Chondrocyte (in vitro differentiated cells): ENCODE measurements around the gene NOP10. TPM values are rescaled to one million over a fixed set of nuclear protein-coding genes. Genes with fewer than 3 reads are reported as not detected.

Source experiments
- DNase-seq: peaks from one replicate; pipeline ENCODE4 v3.0.0; 2021; ENCODE audit warnings: mixed read lengths, low spot score
- H3K27ac Mint-ChIP-seq: one replicate; pipeline ENCODE4 v1.8.0; 2021; ENCODE audit warnings: mild to moderate bottlenecking, moderate library complexity, mixed read lengths; ENCODE audit not compliant: unreplicated experiment
- H3K27me3 Mint-ChIP-seq: 2 replicates; pipeline ENCODE4 v1.8.0; 2021; ENCODE audit warnings: low read depth, mixed read lengths
- H3K36me3 Mint-ChIP-seq: 2 replicates; pipeline ENCODE4 v1.8.0; 2021; ENCODE audit warnings: low read depth, mixed read lengths
- H3K4me1 Mint-ChIP-seq: 2 replicates; pipeline ENCODE4 v1.8.0; 2021; ENCODE audit warnings: low read depth, mild to moderate bottlenecking, mixed read lengths
- H3K4me3 Mint-ChIP-seq: one replicate; pipeline ENCODE4 v1.8.0; 2021; ENCODE audit warnings: mild to moderate bottlenecking, moderate library complexity, mixed read lengths; ENCODE audit not compliant: unreplicated experiment
- H3K9me3 Mint-ChIP-seq: 2 replicates; pipeline ENCODE4 v1.8.0; 2021; ENCODE audit warnings: low read depth, mixed read lengths
- CTCF ChIP-seq: fragments of 200-600 bp; sonication (generic); IDR thresholded peaks from 2 replicates; pipeline ENCODE4 v1.5.0; 2021; ENCODE audit warnings: antibody characterized with exemption, mild to moderate bottlenecking, moderate library complexity
- total RNA-seq: library from RNA; stranded (reverse); gene quantifications from 3 replicates; pipeline ENCODE4 v1.2.1, GENCODE V29; 2021

NOP10 gene
- total RNA-seq, 1 donor from 2014 or later: 152 TPM

GRCh38 chr15:34314491-34315490 is 28.1 kb downstream of the NOP10 start:
- Mint-ChIP-seq H3K27ac (no peak overlapping the region), H3K36me3 (peaks cover 3% of the 10 kb centered on the region), H3K4me3 (no peak overlapping the region), H3K4me1 (peaks cover 21% of the 10 kb centered on the region), H3K9me3 (no peaks in the 10 kb centered on the region), H3K27me3 (no peaks in the 10 kb centered on the region)
- TF ChIP-seq CTCF: no peak
- no peak for DNase-seq

DNA sequence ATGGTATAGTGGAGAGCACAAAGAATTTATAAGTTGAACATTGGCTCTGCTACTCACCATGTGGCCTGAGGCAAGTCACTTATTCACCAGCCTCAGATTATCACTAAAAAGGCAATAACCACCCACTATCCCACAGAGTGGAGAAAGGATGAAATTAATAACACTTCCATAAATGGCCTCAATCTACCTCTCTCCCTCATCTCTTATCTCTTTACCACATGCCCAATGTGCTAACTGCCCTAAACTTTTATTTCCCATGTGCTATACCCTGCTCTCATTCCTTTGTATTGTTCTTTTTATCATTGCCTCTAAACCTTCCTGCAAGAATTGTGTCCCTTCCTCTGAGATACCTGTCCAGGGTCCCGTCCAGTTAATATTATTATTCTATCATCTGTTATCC is 31.4 kb downstream of the NOP10 start:
- Mint-ChIP-seq H3K4me3 (no peak overlapping the region), H3K27me3 (no peaks in the 10 kb centered on the region), H3K9me3 (no peaks in the 10 kb centered on the region), H3K4me1 (peaks cover 8% of the 10 kb centered on the region), H3K27ac (no peak overlapping the region), H3K36me3 (peaks cover 4% of the 10 kb centered on the region)
- no peak for TF ChIP-seq CTCF
- DNase-seq: no peak

GRCh38 chr15:34304613-34305012 is 38.3 kb downstream of the NOP10 start:
- Mint-ChIP-seq H3K9me3 (peaks cover 7% of the 10 kb centered on the region), H3K36me3 (peaks cover 2% of the 10 kb centered on the region), H3K4me1 (peaks cover 26% of the 10 kb centered on the region), H3K4me3 (no peak overlapping the region), H3K27ac (peak overlapping the region; percentile 79), H3K27me3 (no peaks in the 10 kb centered on the region)
- TF ChIP-seq CTCF: no peak
- DNase-seq: no peak

DNA sequence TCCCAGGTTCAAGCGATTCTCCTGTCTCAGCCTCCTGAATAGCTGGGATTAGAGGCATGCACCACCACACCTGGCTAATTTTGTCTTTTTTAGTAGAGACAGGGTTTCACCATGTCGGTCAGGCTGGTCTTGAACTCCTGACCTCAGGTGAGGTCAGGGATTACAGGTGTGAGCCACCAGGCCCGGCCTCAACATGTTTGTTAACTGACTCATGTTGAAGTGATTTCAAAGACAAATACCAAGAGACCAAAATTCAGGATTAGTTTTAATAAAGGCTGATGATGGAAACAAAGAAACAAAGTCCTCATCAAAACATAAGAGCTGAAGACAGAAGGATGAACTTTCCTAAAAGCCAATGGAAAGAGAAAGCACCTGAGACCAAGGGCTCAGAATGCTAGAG is 41.9 kb downstream of the NOP10 start:
- Mint-ChIP-seq H3K9me3 (peaks cover 7% of the 10 kb centered on the region), H3K4me1 (peaks cover 43% of the 10 kb centered on the region), H3K4me3 (no peak overlapping the region), H3K27ac (no peak overlapping the region), H3K36me3 (no peaks in the 10 kb centered on the region), H3K27me3 (no peaks in the 10 kb centered on the region)
- DNase-seq: no peak
- no peak for TF ChIP-seq CTCF

DNA sequence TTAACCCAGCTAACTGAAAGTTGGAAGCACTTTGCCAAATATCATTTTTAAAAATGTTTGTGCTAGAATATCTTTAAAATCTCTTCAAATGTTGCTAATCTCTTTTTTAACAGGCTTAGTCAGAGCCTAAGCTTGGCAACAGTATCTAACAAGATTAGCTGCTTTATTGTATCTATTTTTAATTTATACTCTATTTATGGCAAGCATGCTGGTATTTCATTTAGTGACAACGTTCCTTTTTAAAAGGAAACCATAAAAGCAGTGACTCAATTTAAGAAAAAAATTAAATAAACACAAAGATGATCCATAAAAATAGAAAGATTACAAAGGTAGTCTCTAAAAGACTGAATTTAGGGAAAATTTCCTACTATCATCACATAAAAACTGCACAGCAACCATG is 45.9 kb downstream of the NOP10 start:
- DNase-seq: no peak
- no peak for TF ChIP-seq CTCF
- Mint-ChIP-seq H3K36me3 (peaks cover 2% of the 10 kb centered on the region), H3K4me3 (no peak overlapping the region), H3K27ac (peak overlapping the region; percentile 69), H3K9me3 (no peaks in the 10 kb centered on the region), H3K27me3 (no peaks in the 10 kb centered on the region), H3K4me1 (peaks cover 21% of the 10 kb centered on the region)
